VCaP (cell line): ENCODE data around the gene ACY1.

Source experiments
- H3K27ac ChIP-seq: fragments of 450-650 bp; 2 replicates; pipeline ENCODE4 v1.5.1; 2017
- CTCF ChIP-seq: fragments of 450-650 bp; conservative IDR thresholded peaks from 2 replicates; pipeline ENCODE4 v1.5.1; 2017; ENCODE audit warnings: mild to moderate bottlenecking, moderate library complexity

ACY1 gene

DNA sequence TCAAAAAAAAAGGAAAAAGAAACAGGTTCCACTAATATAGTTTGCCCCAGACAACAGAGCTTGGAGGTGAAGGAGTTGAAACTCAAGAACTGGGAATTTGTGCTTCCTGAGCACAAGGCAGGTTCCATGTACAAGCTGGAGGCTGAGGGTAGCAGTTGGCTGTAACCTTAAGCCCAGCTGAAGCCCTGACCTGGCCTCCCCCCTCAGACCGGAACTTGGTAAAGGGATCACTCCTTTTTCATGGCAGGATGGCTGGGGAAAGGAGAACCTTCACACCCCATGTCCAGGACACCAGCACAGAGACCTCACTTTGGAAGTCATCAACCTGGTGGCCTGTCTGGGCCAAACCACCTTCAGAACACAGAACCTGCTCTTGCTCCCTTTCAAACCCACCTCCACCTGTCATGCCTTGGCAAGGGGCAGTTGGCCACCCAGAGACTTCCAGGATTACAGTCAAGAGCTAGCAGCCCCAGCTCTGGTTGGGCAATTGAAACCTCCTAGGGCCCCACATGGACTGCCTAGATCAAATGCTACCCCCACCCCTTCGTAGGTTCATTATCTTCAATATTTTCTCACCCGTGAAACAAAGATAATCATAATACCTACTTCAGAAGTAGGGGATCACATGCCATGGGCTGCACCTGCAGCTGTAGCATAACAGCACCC is 8.8 kb downstream of the ACY1 start:
- no peak for TF ChIP-seq CTCF
- peak overlapping the region; percentile 91 for H3K27ac ChIP-seq

- H3K27ac ChIP-seq, result peak overlapping the region; percentile 91
Observed at GRCh38 chr3:51993657-51994056, 10.3 kb downstream of the ACY1 start.

GRCh38 chr3:51994530-51994929 is 11.2 kb downstream of the ACY1 start:
- peak overlapping the region; percentile 91 for H3K27ac ChIP-seq
- TF ChIP-seq CTCF, result no peak

GRCh38 chr3:51995346-51996163 is 12.2 kb downstream of the ACY1 start, which contains the start of gene RPL29:
TSS of gene RPL29 (minus strand) at chr3:51995895. CDS start at chr3:51995461, 434 bp downstream.
- H3K27ac ChIP-seq, result peak within 1 kb of the TSS; percentile 91
- no peak for TF ChIP-seq CTCF

GRCh38 chr3:51997172-51997571 is 13.8 kb downstream of the ACY1 start:
- no peak overlapping the region for H3K27ac ChIP-seq
- TF ChIP-seq CTCF, result no peak

DNA sequence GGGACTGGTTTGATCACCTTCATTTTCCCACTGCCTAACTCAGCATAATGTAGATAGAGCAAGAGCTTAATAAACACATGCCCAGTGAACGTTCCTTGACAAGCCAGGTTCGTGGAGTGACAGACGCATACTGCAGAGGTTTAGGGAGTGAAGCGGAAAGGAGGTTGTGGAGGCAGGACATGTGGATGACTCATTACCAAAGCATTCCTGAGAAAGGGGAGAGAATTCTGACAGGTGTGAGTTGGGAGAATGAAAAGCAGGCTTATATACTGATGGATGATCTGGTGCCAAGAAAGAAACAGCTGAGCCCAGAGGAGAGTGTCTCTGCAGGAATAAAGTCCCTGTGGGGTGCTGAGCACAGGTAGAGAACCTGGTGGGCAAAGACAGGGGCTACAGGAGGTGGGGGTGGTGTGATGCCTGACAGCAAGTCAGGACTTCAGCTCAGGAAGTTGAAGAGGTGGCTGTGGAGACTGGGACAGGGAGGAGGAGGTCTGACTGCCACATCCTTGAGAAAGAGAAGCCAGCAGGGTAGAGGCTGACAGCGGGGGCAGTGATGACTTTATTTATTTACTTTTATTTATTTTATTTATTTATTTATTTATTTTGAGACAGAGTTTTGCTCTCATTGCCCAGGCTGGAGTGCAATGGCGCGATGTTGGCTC is 14.7 kb downstream of the ACY1 start:
- H3K27ac ChIP-seq, result 0 out of 2 replicates have a peak overlapping the region, but pooled peaks have one; percentile 10
- no peak for TF ChIP-seq CTCF

GRCh38 chr3:51998774-51999173 is 15.4 kb downstream of the ACY1 start:
- TF ChIP-seq CTCF, result no peak
- H3K27ac ChIP-seq, result no peak overlapping the region
